Testis (tissue), 3 donors: ENCODE results near the gene LDLRAD4. TPM values are rescaled to one million over a fixed set of nuclear protein-coding genes. Genes with fewer than 3 reads are reported as not detected.

Experiments used
- DNase-seq: peaks from one replicate; pipeline ENCODE4 v3.0.0-alpha.2; 2019
- H3K27ac ChIP-seq, 2 donors: fragments of 200-600 bp; sonication (generic); one replicate each; pipeline ENCODE4 v1.5.1; 2019
- H3K27me3 ChIP-seq: fragments of 200-600 bp; sonication (generic); one replicate; pipeline ENCODE4 v1.5.1; 2019
- H3K36me3 ChIP-seq: fragments of 200-600 bp; sonication (generic); one replicate; pipeline ENCODE4 v1.5.1; 2017; ENCODE audit warnings: low read depth; ENCODE audit errors: missing control alignments
- H3K4me1 ChIP-seq: fragments of 200-600 bp; sonication (generic); one replicate; pipeline ENCODE4 v1.5.1; 2019
- H3K4me3 ChIP-seq, 2 donors: fragments of 200-600 bp; sonication (generic); one replicate each; pipeline ENCODE4 v1.5.1; 2017 to 2019
- H3K9me3 ChIP-seq: fragments of 200-600 bp; sonication (generic); one replicate; pipeline ENCODE4 v1.5.1; 2017
- POLR2A ChIP-seq: fragments of 450-650 bp; IDR thresholded peaks from one replicate; pipeline ENCODE4 v1.6.1; 2017; ENCODE audit warnings: antibody characterized with exemption, mild to moderate bottlenecking, moderate library complexity
- WGBS, 2 donors: methylation state at CpG; one replicate each; pipeline ENCODE4 v1.1.5; 2018; 5-methylcytosine and 5-hydroxymethylcytosine counted together
- intact Hi-C: fragments of 100-400 bp; cut with DNase I; formaldehyde crosslinking; loops from one replicate; pipeline ENCODE4 v1.15.1; 2023; ENCODE audit warnings: low total_unique reads
- polyA plus RNA-seq: library from polyadenylated mRNA; stranded (reverse); fragments of 350-450 nt; fragmentation: Illumina TruSeq; extraction: RNeasy Lipid Tissue Mini Kit (QIAGEN cat#74804); gene quantifications from one replicate; pipeline ENCODE4 v1.2.3, GENCODE V29; 2014; ENCODE audit warnings: low read depth, low replicate concordance; ENCODE audit not compliant: insufficient read depth
- total RNA-seq, 2 donors: library from RNA; depleted of rRNA; stranded (reverse); fragments of >200 nt; gene quantifications; one replicate each; pipeline ENCODE4 v1.2.3, GENCODE V29; 2016
- TF ChIP-seq, protein P1 (sequence below), 3 experiments: fragments of 450-650 bp in 2 of 3; fragments of 200-600 bp in 1 of 3; sonication (generic) in 1 of 3; IDR thresholded peaks; one replicate each; pipeline ENCODE4 v1.5.1; 2016 to 2019; ENCODE audit warnings: antibody characterized with exemption in 3 of 3, mild to moderate bottlenecking in 2 of 3, moderate library complexity in 1 of 3

LDLRAD4 gene
- total and polyA plus RNA-seq, 3 donors from 2014 or later = 22.0 to 42.2 (median 25.9) TPM

DNA sequence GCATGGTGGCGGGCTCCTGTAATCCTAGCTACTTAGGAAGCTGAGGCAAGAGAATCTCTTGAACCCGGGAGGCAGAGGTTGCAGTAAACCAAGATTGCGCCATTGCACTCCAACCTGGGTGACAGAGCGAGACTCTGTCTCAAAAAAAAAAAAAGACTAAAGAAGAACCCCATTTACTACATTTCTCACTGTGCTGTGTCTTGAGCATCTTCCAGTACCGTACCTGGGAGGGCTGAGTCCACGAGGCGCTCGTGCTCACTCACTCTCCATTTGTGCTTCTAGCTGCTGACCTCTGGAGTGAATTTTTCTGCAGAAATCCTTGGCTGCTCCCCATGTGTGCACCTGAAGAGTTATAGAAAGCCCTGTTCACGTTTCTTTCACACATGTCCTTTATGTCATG lies 204.8 kb downstream of the LDLRAD4 start:
- DNase-seq = no peak
- H3K27me3 ChIP-seq = no peaks in the 10 kb centered on the region
- 93 to 95% methylated on average over 9 of the region's 9 CpGs for WGBS, 2 donors
- H3K36me3 ChIP-seq = no peaks in the 10 kb centered on the region
- no peak overlapping the region for H3K27ac ChIP-seq
- no peak for TF ChIP-seq POLR2A
- TF ChIP-seq, protein P1, sequence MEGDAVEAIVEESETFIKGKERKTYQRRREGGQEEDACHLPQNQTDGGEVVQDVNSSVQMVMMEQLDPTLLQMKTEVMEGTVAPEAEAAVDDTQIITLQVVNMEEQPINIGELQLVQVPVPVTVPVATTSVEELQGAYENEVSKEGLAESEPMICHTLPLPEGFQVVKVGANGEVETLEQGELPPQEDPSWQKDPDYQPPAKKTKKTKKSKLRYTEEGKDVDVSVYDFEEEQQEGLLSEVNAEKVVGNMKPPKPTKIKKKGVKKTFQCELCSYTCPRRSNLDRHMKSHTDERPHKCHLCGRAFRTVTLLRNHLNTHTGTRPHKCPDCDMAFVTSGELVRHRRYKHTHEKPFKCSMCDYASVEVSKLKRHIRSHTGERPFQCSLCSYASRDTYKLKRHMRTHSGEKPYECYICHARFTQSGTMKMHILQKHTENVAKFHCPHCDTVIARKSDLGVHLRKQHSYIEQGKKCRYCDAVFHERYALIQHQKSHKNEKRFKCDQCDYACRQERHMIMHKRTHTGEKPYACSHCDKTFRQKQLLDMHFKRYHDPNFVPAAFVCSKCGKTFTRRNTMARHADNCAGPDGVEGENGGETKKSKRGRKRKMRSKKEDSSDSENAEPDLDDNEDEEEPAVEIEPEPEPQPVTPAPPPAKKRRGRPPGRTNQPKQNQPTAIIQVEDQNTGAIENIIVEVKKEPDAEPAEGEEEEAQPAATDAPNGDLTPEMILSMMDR (IDR thresholded peaks at IDR 0.05) = no peak
- no peak overlapping the region for H3K4me3 ChIP-seq
- intact Hi-C loops = no loop called here
- H3K4me1 ChIP-seq = no peaks in the 10 kb centered on the region
- no peaks in the 10 kb centered on the region for H3K9me3 ChIP-seq

DNA sequence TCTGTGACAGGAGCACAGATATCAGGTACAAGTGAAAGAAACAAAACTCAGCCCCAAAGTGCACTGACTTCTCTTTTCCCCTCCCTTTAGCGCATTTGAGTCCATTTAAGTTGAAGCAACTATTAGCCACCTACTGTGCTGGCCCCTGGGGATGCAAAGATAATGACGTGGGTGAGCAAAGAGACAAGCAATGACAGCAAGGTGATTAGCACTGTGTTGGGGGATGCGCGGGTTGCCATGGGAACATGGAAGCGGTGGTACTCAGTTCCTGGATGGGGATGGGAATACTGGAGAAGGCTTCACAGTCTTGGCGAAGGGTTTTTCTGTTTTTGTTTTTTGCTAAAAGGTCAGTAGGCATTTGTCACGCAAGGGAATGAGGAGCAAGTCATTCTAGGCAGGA lies 205.8 kb downstream of the LDLRAD4 start:
- no peak for TF ChIP-seq POLR2A
- TF ChIP-seq, protein P1 (IDR thresholded peaks at IDR 0.05) = no peak
- 91 to 93% methylated on average over 7 of the region's 7 CpGs for WGBS, 2 donors
- DNase-seq = no peak
- no peaks in the 10 kb centered on the region for H3K9me3 ChIP-seq
- H3K4me1 ChIP-seq = no peaks in the 10 kb centered on the region
- H3K27ac ChIP-seq = no peak overlapping the region
- intact Hi-C loops = no loop called here
- H3K4me3 ChIP-seq = no peak overlapping the region
- H3K36me3 ChIP-seq = no peaks in the 10 kb centered on the region
- H3K27me3 ChIP-seq = no peaks in the 10 kb centered on the region

DNA sequence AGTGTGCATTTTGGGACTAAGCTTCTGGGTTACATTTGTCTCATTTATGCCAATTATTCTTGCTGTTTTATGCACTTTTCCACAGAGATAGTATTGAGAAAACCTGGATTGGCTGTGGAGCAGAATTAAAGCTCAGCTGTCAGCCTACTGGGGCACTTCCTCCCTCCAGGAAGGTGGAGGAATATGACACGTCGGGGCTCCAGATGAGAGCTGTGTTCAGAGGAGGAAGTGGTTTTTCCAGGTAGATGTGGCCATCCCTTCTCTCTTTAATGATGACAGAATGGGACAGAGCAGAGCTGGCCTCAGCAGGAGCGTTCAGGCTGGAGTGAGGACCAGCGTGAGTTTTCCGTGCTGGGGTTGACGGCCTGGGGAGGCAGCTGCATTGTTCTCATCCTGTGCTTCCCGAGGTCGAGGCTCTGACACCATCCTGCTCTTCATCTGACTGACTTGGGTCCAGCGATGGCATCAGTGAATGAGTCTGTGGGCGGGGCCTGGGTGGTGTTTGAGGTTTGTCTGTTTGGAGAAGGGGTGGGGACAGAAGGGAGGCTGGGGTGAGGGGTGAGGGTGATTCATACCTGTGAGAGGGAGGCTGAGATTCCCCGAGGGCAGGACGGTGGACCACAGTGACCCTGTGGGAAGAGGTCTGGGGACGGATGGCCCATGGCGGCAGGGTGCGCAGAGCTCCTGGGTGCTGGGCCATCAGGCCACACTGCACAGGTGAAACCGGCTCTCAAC lies 207.0 kb downstream of the LDLRAD4 start:
- H3K27ac ChIP-seq = no peak overlapping the region
- 90 to 91% methylated on average over 14 to 16 of the region's 16 CpGs for WGBS, 2 donors
- TF ChIP-seq POLR2A = no peak
- TF ChIP-seq, protein P1 (IDR thresholded peaks at IDR 0.05) = no peak
- no peaks in the 10 kb centered on the region for H3K9me3 ChIP-seq
- no peak overlapping the region for H3K4me3 ChIP-seq
- intact Hi-C loops = no loop called here
- no peaks in the 10 kb centered on the region for H3K27me3 ChIP-seq
- no peaks in the 10 kb centered on the region for H3K4me1 ChIP-seq
- H3K36me3 ChIP-seq = no peaks in the 10 kb centered on the region
- no peak for DNase-seq

DNA sequence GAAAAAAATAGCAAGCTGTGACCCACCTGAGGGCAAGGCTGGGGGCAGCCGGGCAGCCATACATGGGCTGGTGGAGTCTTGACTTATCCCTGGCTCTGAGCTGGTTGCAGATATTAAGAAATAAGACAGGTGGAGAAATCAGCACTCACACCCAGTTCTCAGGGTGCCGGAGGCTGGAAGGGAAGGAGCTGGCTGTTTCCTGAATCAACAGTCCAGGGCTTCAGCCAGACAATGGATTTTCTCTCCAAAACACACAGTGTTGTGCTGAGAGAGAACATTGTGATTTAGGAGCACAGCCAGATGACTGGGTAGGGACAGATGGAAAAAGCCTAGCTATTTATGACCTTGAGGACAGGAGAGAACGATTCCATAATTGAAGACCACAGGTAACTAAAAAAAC lies 208.8 kb downstream of the LDLRAD4 start:
- intact Hi-C loops = no loop called here
- 53 to 56% methylated on average over 3 of the region's 3 CpGs for WGBS, 2 donors
- TF ChIP-seq POLR2A = no peak
- TF ChIP-seq, protein P1 (IDR thresholded peaks at IDR 0.05) = no peak
- Histone ChIP-seq H3K36me3 (no peaks in the 10 kb centered on the region), H3K4me3 (no peak overlapping the region), H3K9me3 (no peaks in the 10 kb centered on the region), H3K27ac (peak overlapping the region in 1 of 2 donors; percentile 15), H3K4me1 (no peaks in the 10 kb centered on the region), H3K27me3 (no peaks in the 10 kb centered on the region)
- peak; percentile 23 for DNase-seq

DNA sequence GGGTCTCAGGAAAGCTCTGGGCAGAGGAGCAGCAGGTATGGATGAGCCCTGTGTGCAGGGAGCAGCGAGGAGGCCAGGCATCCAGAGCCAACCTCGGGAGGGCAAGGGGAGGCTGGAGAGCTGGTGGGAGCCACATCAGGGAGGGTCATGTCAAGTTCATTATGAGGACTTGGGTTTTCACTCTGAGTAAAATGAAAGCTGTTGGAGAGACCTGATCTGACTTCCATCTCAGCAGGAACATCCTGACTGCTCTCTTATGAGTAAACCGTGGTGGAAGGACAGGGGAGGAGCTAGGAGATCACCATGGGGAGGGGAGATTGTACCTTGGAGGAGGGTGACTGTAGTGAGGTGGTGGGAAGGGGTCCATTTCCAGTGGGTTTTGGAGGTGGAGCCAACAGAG lies 209.8 kb downstream of the LDLRAD4 start:
- no peak for DNase-seq
- intact Hi-C loops = no loop called here
- 74 to 79% methylated on average over 3 of the region's 3 CpGs for WGBS, 2 donors
- H3K36me3 ChIP-seq = no peaks in the 10 kb centered on the region
- no peaks in the 10 kb centered on the region for H3K9me3 ChIP-seq
- H3K27ac ChIP-seq = no peak overlapping the region
- no peak overlapping the region for H3K4me3 ChIP-seq
- H3K27me3 ChIP-seq = no peaks in the 10 kb centered on the region
- TF ChIP-seq, protein P1 (IDR thresholded peaks at IDR 0.05) = no peak
- no peak for TF ChIP-seq POLR2A
- H3K4me1 ChIP-seq = no peaks in the 10 kb centered on the region
